Testis (tissue), 2 donors: Measurements from ENCODE around the gene LRRC4C.

Source experiments
- POLR2A ChIP-seq: fragments of 450-650 bp; IDR thresholded peaks from one replicate; pipeline ENCODE4 v1.6.1; 2017; ENCODE audit warnings: antibody characterized with exemption, mild to moderate bottlenecking, moderate library complexity
- TF ChIP-seq, protein P1 (sequence below), 3 experiments: fragments of 450-650 bp in 2 of 3; fragments of 200-600 bp in 1 of 3; sonication (generic) in 1 of 3; IDR thresholded peaks; one replicate each; pipeline ENCODE4 v1.5.1; 2016 to 2019; ENCODE audit warnings: antibody characterized with exemption in 3 of 3, mild to moderate bottlenecking in 2 of 3, moderate library complexity in 1 of 3

DNA sequence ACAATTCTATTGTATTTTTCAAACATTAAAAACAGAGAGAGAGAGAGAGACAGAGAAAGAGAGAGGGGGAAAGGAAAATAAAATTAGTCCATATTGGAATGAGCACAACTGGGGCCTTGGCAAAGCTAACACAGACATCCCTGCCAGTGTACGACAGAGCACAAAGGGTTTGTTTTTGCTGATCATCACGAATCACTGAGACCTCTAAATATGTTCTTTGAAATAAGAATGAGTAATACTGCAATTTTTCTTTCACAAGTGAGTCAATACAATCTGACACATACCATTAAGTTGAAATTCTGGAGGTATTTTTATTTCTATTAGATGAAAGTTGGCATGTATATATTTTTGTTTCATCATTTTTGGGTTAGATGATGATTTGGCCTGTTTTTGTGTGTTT, 27.0 kb upstream of the LRRC4C start:
- TF ChIP-seq, protein P1, sequence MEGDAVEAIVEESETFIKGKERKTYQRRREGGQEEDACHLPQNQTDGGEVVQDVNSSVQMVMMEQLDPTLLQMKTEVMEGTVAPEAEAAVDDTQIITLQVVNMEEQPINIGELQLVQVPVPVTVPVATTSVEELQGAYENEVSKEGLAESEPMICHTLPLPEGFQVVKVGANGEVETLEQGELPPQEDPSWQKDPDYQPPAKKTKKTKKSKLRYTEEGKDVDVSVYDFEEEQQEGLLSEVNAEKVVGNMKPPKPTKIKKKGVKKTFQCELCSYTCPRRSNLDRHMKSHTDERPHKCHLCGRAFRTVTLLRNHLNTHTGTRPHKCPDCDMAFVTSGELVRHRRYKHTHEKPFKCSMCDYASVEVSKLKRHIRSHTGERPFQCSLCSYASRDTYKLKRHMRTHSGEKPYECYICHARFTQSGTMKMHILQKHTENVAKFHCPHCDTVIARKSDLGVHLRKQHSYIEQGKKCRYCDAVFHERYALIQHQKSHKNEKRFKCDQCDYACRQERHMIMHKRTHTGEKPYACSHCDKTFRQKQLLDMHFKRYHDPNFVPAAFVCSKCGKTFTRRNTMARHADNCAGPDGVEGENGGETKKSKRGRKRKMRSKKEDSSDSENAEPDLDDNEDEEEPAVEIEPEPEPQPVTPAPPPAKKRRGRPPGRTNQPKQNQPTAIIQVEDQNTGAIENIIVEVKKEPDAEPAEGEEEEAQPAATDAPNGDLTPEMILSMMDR (IDR thresholded peaks at IDR 0.05) = no peak
- TF ChIP-seq POLR2A = no peak
